Measurements from ENCODE around the gene KIAA1671.

DNA sequence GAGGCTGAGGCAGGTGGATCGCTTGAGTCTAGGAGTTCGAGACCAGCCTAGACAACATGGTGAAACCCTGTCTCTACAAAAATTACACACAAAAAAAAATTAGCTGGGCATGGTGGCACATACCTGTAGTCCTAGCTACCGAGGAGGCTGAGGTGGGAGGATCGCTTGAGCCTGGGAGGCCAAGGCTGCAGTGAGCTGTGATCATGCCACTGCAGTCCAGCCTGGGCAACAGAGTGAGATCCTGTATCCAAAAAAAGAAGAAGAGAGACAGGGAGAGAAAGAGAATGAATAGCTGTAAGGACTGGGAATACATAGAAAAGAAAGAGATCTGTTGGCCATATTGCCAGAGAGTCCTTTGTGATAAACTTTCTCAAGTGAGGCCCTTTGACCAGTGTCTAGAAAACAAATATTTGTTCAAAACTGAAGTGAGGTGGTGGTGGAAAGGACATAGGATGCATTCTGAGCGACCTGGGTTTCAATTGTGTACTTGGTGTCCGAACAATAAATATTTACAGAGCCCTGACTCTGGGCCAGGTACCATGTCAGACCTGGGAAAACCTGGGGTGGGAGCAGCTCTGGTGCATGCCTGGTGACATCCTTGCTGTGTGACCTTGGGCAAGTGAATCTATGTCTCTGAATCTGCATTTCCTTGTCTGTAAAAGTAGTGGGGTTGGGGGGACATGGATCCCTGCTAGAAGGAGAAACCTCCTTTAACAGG lies 157.5 kb downstream of the KIAA1671 start:
- TF ChIP-seq, protein P1, sequence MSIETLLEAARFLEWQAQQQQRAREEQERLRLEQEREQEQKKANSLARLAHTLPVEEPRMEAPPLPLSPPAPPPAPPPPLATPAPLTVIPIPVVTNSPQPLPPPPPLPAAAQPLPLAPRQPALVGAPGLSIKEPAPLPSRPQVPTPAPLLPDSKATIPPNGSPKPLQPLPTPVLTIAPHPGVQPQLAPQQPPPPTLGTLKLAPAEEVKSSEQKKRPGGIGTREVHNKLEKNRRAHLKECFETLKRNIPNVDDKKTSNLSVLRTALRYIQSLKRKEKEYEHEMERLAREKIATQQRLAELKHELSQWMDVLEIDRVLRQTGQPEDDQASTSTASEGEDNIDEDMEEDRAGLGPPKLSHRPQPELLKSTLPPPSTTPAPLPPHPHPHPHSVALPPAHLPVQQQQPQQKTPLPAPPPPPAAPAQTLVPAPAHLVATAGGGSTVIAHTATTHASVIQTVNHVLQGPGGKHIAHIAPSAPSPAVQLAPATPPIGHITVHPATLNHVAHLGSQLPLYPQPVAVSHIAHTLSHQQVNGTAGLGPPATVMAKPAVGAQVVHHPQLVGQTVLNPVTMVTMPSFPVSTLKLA (conservative IDR thresholded peaks at IDR 0.05) = no peak
- TF ChIP-seq, protein P2, sequence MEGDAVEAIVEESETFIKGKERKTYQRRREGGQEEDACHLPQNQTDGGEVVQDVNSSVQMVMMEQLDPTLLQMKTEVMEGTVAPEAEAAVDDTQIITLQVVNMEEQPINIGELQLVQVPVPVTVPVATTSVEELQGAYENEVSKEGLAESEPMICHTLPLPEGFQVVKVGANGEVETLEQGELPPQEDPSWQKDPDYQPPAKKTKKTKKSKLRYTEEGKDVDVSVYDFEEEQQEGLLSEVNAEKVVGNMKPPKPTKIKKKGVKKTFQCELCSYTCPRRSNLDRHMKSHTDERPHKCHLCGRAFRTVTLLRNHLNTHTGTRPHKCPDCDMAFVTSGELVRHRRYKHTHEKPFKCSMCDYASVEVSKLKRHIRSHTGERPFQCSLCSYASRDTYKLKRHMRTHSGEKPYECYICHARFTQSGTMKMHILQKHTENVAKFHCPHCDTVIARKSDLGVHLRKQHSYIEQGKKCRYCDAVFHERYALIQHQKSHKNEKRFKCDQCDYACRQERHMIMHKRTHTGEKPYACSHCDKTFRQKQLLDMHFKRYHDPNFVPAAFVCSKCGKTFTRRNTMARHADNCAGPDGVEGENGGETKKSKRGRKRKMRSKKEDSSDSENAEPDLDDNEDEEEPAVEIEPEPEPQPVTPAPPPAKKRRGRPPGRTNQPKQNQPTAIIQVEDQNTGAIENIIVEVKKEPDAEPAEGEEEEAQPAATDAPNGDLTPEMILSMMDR (IDR thresholded peaks at IDR 0.05 in 2 of 3, conservative IDR thresholded peaks at IDR 0.05 in 1 of 3; ENCODE audit: insufficient read depth in 2 of 3, low read depth in 1 of 3, low read length in 3 of 3) = no peak
- TF ChIP-seq, protein P3, sequence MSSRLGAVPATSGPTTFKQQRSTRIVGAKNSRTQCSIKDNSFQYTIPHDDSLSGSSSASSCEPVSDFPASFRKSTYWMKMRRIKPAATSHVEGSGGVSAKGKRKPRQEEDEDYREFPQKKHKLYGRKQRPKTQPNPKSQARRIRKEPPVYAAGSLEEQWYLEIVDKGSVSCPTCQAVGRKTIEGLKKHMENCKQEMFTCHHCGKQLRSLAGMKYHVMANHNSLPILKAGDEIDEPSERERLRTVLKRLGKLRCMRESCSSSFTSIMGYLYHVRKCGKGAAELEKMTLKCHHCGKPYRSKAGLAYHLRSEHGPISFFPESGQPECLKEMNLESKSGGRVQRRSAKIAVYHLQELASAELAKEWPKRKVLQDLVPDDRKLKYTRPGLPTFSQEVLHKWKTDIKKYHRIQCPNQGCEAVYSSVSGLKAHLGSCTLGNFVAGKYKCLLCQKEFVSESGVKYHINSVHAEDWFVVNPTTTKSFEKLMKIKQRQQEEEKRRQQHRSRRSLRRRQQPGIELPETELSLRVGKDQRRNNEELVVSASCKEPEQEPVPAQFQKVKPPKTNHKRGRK (tag; IDR thresholded peaks at IDR 0.05) = no peak
- no peak for TF ChIP-seq KHSRP (IDR thresholded peaks at IDR 0.05)
- TF ChIP-seq NR1H2 (CRISPR knock-in tag; IDR thresholded peaks at IDR 0.05) = no peak
- TF ChIP-seq, protein P4, sequence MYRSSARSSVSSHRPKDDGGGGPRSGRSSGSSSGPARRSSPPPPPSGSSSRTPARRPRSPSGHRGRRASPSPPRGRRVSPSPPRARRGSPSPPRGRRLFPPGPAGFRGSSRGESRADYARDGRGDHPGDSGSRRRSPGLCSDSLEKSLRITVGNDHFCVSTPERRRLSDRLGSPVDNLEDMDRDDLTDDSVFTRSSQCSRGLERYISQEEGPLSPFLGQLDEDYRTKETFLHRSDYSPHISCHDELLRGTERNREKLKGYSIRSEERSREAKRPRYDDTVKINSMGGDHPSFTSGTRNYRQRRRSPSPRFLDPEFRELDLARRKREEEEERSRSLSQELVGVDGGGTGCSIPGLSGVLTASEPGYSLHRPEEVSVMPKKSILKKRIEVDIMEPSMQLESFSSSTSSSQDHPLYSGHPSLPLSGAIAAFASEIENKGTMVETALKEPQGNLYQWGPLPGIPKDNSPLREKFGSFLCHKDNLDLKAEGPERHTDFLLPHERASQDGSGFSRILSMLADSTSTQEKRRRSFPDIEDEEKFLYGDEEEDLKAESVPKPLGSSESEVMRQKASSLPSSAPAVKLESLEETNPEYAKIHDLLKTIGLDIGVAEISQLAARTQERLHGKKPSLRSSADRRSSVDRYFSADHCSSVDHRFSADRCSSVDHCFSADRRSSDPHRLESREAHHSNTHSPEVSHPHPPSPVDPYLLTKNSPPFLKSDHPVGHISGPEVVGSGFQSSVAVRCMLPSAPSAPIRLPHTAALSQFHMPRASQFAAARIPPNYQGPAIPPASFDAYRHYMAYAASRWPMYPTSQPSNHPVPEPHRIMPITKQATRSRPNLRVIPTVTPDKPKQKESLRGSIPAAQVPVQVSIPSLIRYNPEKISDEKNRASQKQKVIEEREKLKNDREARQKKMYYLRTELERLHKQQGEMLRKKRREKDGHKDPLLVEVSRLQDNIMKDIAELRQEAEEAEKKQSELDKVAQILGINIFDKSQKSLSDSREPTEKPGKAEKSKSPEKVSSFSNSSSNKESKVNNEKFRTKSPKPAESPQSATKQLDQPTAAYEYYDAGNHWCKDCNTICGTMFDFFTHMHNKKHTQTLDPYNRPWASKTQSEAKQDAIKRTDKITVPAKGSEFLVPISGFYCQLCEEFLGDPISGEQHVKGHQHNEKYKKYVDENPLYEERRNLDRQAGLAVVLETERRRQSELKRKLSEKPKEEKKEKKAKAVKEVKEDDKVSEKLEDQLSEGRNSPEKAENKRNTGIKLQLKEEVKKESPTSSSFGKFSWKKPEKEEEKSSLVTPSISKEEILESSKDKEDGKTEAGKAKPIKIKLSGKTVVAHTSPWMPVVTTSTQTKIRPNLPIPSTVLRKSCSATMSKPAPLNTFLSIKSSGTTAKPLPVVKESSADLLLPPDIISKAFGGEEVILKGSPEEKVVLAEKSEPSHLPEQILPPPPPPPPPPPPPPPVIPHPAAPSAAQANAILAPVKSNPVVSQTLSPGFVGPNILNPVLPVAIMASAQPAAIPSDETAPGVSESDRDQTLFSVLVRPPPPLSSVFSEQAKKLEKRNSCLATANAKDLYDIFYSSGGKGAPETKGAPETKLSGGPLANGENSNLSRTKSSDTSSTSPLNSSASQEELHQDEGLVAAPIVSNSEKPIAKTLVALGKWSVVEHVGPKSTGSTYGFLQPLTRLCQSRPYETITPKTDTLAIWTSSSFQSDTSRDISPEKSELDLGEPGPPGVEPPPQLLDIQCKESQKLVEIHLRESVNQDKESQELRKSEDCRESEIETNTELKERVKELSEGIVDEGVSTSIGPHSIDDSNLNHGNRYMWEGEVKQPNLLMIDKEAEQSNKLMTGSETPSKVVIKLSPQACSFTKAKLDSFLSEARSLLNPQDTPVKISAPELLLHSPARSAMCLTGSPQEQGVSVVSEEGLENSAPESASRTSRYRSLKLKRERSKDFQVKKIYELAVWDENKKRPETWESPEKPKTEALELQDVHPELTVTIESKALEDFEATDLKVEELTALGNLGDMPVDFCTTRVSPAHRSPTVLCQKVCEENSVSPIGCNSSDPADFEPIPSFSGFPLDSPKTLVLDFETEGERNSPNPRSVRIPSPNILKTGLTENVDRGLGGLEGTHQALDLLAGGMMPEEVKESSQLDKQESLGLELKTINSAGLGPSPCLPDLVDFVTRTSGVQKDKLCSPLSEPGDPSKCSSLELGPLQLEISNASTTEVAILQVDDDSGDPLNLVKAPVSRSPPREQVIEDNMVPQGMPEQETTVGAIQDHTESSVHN (IDR thresholded peaks at IDR 0.05; ENCODE audit: borderline replicate concordance in 1 of 2, low read depth in 1 of 2) = no peak
- TF ChIP-seq POLR2A (conservative IDR thresholded peaks at IDR 0.05) = no peak
